Endothelial cell of umbilical vein (primary cell): ENCODE results near the gene MAST4. TPM values are rescaled to one million over a fixed set of nuclear protein-coding genes. Genes with fewer than 3 reads are reported as not detected.

Experiments used
- BruUV-seq: library from RNA; stranded (reverse); fragments of 400-500 nt; replicated peaks from 2 replicates; lab custom pipeline; 2021; lab: Mats Ljungman, UMichigan
- CTCF ChIA-PET: fragments of 300-600, 350-600 bp; sonication (Branson Sonifier 250); formaldehyde crosslinking; loops from one replicate; lab custom pipeline; 2021; ENCODE audit warnings: antibody characterized with exemption, inconsistent platforms; lab: Charles Lee
- POLR2A ChIA-PET: fragments of 300-600, 350-600 bp; sonication (Branson Sonifier 250); formaldehyde crosslinking; loops from one replicate; lab custom pipeline; 2021; ENCODE audit warnings: antibody characterized with exemption, inconsistent platforms; lab: Charles Lee
- DNase-seq: peaks from one replicate; pipeline ENCODE4 v3.0.0-alpha.2; 2011; ENCODE audit warnings: low read depth, low spot score
- FAIRE-seq: peaks from 2 replicates; lab custom pipeline; 2011; peaks lifted over from hg19 to GRCh38; lab: Jason Lieb, UNC
- H2AFZ ChIP-seq: 2 replicates; pipeline ENCODE4 v1.6.0; 2012; ENCODE audit warnings: low read depth, low read length, control low read depth, inconsistent platforms
- H3K27ac ChIP-seq: 2 replicates; pipeline ENCODE4 v1.5.1; 2011; ENCODE audit warnings: low read depth, mild to moderate bottlenecking, control low read depth, low read length, moderate library complexity; ENCODE audit not compliant: insufficient read depth
- H3K27me3 ChIP-seq, 2 experiments: 2 replicates each; pipeline versions ENCODE4 v1.6.0 to v1.6.1; 2011; ENCODE audit warnings: low read length in 2 of 2, mixed read lengths in 1 of 2; ENCODE audit not compliant: control insufficient read depth in 2 of 2, insufficient read depth in 2 of 2
- H3K36me3 ChIP-seq, 2 experiments: 2 replicates in 1 of 2; 3 replicates in 1 of 2; pipeline ENCODE4 v1.5.1; 2011; ENCODE audit warnings: low read length in 2 of 2, mild to moderate bottlenecking in 1 of 2, moderate library complexity in 1 of 2; ENCODE audit not compliant: control insufficient read depth in 2 of 2, insufficient read depth in 2 of 2; ENCODE audit errors: extremely low read depth in 1 of 2
- H3K4me1 ChIP-seq: 3 replicates; pipeline ENCODE4 v1.5.1; 2011; ENCODE audit warnings: mild to moderate bottlenecking, low read length; ENCODE audit not compliant: control insufficient read depth, insufficient read depth; ENCODE audit errors: extremely low read depth
- H3K4me2 ChIP-seq: 2 replicates; pipeline ENCODE4 v1.6.1; 2011; ENCODE audit warnings: low read length, control low read depth, mixed read lengths; ENCODE audit not compliant: insufficient read depth
- H3K4me3 ChIP-seq, 3 experiments: fragments of 200-600 bp in 1 of 3; sonication (generic), shearing (Covaris generic) in 1 of 3; replicated peaks in 1 of 3; 2 replicates each; pipeline ENCODE4 v1.5.1; 2011 to 2016; ENCODE audit warnings: control low read depth in 3 of 3, low read length in 3 of 3, mild to moderate bottlenecking in 2 of 3, inconsistent platforms in 1 of 3, low read depth in 1 of 3, moderate library complexity in 1 of 3; ENCODE audit not compliant: insufficient read depth in 1 of 3
- H3K79me2 ChIP-seq: 2 replicates; pipeline ENCODE4 v1.6.0; 2012; ENCODE audit warnings: low read length, inconsistent platforms; ENCODE audit not compliant: control insufficient read depth, insufficient read depth
- H3K9ac ChIP-seq: replicated peaks from 2 replicates; pipeline ENCODE3; 2011; ENCODE audit warnings: low read length, control low read depth; ENCODE audit not compliant: insufficient read depth; ENCODE audit errors: extremely low read depth
- H3K9me1 ChIP-seq: replicated peaks from 3 replicates; pipeline ENCODE4 v1.6.0; 2011; ENCODE audit warnings: mild to moderate bottlenecking, low read length; ENCODE audit not compliant: control insufficient read depth, insufficient read depth; ENCODE audit errors: extremely low read depth
- H3K9me3 ChIP-seq: replicated peaks from 2 replicates; pipeline ENCODE4 v1.5.1; 2012; ENCODE audit warnings: low read length, inconsistent platforms; ENCODE audit not compliant: control insufficient read depth, insufficient read depth
- H4K20me1 ChIP-seq: replicated peaks from 2 replicates; pipeline ENCODE3; 2011; ENCODE audit warnings: mild to moderate bottlenecking, low read length; ENCODE audit not compliant: control insufficient read depth, insufficient read depth; ENCODE audit errors: extremely low read depth
- EZH2 ChIP-seq: IDR thresholded peaks from 2 replicates; pipeline ENCODE4 v1.6.1; 2012; ENCODE audit warnings: borderline replicate concordance, low read depth, mild to moderate bottlenecking, moderate library complexity, low read length, inconsistent platforms; ENCODE audit not compliant: severe bottlenecking
- FOS ChIP-seq: IDR thresholded peaks from 2 replicates; pipeline ENCODE4 v1.6.1; 2011; ENCODE audit warnings: mild to moderate bottlenecking, low read length, moderate library complexity, borderline replicate concordance; ENCODE audit not compliant: insufficient read depth
- GATA2 ChIP-seq: IDR thresholded peaks from 2 replicates; pipeline ENCODE4 v1.7.0; 2011; ENCODE audit warnings: low read depth, mild to moderate bottlenecking, moderate library complexity, mixed read lengths, low read length; ENCODE audit not compliant: insufficient read length, insufficient read depth
- JUN ChIP-seq: IDR thresholded peaks from 2 replicates; pipeline ENCODE4 v1.6.1; 2011; ENCODE audit warnings: borderline replicate concordance, low read depth; ENCODE audit not compliant: insufficient read length, insufficient read depth
- MYC ChIP-seq: IDR thresholded peaks from one replicate; pipeline ENCODE4 v1.6.1; 2011; ENCODE audit warnings: mild to moderate bottlenecking, low read depth, low read length
- POLR2A ChIP-seq: IDR thresholded peaks from 2 replicates; pipeline ENCODE4 v1.6.1; 2012; ENCODE audit warnings: low read depth, mild to moderate bottlenecking, control low read depth, low read length
- POLR2AphosphoS5 ChIP-seq: IDR thresholded peaks from 2 replicates; pipeline ENCODE4 v1.6.1; 2012; ENCODE audit warnings: low read depth, mild to moderate bottlenecking, control low read depth, low read length, moderate library complexity; ENCODE audit not compliant: insufficient read depth
- dilution Hi-C: fragments of 300-500 bp; cut with MboI; formaldehyde crosslinking; loops from one replicate; pipeline ENCODE4 v1.15.0; 2019; ENCODE audit warnings: low sequenced_read_pairs; ENCODE audit not compliant: extremely low pct_ligation_motif_present
- intact Hi-C: fragments of 100-400 bp; cut with micrococcal nuclease; formaldehyde crosslinking; loops from one replicate; pipeline ENCODE4 v1.10.0; 2022
- polyA plus RNA-seq, 4 experiments: library from polyadenylated mRNA; depleted of rRNA in 3 of 4; stranded (reverse) in 3 of 4; unstranded in 1 of 4; fragments of >200 nt; gene quantifications; 2 replicates each; pipeline versions ENCODE4 v1.2.1 to v1.2.3, GENCODE V29; 2011 to 2012; ENCODE audit warnings: missing spikeins in 1 of 4
- total RNA-seq: library from RNA; stranded (reverse); gene quantifications from 2 replicates; pipeline ENCODE4 v1.2.3, GENCODE V29; 2021
- TF ChIP-seq, protein P1 (sequence below), 2 donors: IDR thresholded peaks; 1 replicate in 1 of 2; 2 replicates in 1 of 2; pipeline ENCODE4 v1.5.1; 2011; ENCODE audit warnings: low read length in 2 of 2, mild to moderate bottlenecking in 2 of 2, moderate library complexity in 2 of 2, control low read depth in 1 of 2, inconsistent platforms in 1 of 2, low read depth in 1 of 2; ENCODE audit not compliant: insufficient read depth in 1 of 2; ENCODE audit errors: extremely low read depth in 1 of 2
- TF ChIP-seq, protein P2 (sequence below): IDR thresholded peaks from 2 replicates; pipeline ENCODE4 v1.6.1; 2011; ENCODE audit not compliant: insufficient read depth, insufficient read length

MAST4 gene
- total and polyA plus RNA-seq, 2 donors (not counting 3 experiments of a cell fraction or from before 2014, with no cell fraction given), result 40.2 to 116 TPM

DNA sequence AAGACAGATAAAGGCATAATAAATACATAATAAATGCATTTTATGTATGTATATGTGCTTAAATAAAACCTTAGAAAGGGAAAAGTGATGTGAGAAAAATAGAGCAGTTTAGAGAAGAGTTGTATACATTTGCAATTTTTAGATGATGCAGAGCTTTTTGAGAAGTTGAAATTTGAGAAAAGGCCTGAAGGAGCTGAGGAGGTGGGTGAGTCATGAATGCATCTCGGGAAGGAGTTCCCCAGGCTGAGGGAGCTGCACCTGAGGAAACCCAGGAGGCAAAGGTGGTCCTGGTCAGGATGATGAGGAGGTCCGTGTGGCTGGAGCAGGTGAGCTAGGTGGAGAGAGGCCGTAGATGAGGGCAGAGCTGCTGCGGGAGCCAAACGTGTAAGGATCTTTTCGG lies 617.8 kb downstream of the MAST4 start:
- Histone ChIP-seq H3K4me3 (no peak overlapping the region), H3K27ac (no peak overlapping the region), H3K4me2 (no peak overlapping the region), H3K9me3 (no peaks in the 10 kb centered on the region), H3K9me1 (no peaks in the 10 kb centered on the region), H3K4me1 (peaks cover 17% of the 10 kb centered on the region), H4K20me1 (no peaks in the 10 kb centered on the region), H2AFZ (no peak overlapping the region), H3K79me2 (no peaks in the 10 kb centered on the region), H3K27me3 (no peaks in the 10 kb centered on the region), H3K36me3 (no peaks in the 10 kb centered on the region), H3K9ac (no peak overlapping the region)
- FAIRE-seq (no peak), DNase-seq (no peak)
- dilution Hi-C loops, result no loop called here
- POLR2A ChIA-PET, result no interaction called here
- intact Hi-C loops, result no loop called here
- BruUV-seq, result no TSS peak
- CTCF ChIA-PET, result interaction anchor here (1.0 to 2.3 kb wide), 7 partner anchors 9 to 999 kb away, joined by 3 to 7 read pairs (median 3); no protein-coding TSS in a partner anchor
- TF ChIP-seq EZH2 (no peak), MYC (no peak), GATA2 (no peak), POLR2AphosphoS5 (no peak), FOS (no peak), POLR2A (no peak)

DNA sequence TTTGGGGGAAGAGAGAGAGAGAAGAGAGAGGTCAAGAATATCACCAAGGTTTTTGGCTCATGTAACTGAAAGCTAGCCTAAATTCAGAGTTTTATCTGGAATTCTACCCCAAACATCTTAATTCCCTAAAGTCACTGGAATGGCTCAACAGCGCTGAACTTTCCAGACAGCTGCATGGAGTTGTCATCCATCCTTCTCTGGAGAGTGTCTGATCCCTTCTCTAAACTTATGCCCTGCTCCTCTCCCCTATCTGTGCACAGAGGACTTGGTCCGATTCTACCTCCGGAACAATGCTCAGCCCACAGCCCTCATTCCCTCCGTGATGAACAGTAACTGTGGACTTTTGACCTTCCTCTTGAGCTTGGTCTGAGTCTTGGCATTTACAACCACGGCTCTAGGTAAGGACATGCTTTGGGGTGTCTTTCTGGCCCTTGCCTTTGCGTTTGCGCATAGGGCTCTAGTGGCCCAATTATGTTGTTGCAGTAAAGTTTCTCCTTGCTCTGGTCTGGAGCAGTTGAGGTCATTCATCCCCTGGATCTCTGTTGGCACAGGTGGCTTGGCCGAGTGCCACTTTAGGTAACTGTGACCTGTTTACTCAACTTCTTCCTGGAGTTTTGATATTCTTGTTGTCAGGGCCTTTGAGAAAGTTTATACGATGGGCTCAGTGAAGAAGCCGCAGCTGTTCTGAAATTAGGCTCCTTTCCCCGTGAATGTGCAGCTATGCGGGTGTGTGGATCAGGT lies 618.7 kb downstream of the MAST4 start:
- peak; percentile 70 for FAIRE-seq
- no peaks in the 10 kb centered on the region for H3K9me1 ChIP-seq

More for the DNA sequence above, 618.7 kb downstream of the MAST4 start:
- Histone ChIP-seq H3K27me3 (no peaks in the 10 kb centered on the region), H3K4me3 (no peak overlapping the region), H3K9ac (no peak overlapping the region), H3K4me1 (peaks cover 17% of the 10 kb centered on the region), H3K36me3 (no peaks in the 10 kb centered on the region), H3K79me2 (no peaks in the 10 kb centered on the region), H3K27ac (peak overlapping the region; percentile 62), H4K20me1 (no peaks in the 10 kb centered on the region), H3K4me2 (no peak overlapping the region), H3K9me3 (no peaks in the 10 kb centered on the region), H2AFZ (no peak overlapping the region)
- POLR2A ChIA-PET, result no interaction called here
- no peak for TF ChIP-seq POLR2A
- no peak for TF ChIP-seq FOS
- no peak for TF ChIP-seq EZH2
- TF ChIP-seq, protein P1, sequence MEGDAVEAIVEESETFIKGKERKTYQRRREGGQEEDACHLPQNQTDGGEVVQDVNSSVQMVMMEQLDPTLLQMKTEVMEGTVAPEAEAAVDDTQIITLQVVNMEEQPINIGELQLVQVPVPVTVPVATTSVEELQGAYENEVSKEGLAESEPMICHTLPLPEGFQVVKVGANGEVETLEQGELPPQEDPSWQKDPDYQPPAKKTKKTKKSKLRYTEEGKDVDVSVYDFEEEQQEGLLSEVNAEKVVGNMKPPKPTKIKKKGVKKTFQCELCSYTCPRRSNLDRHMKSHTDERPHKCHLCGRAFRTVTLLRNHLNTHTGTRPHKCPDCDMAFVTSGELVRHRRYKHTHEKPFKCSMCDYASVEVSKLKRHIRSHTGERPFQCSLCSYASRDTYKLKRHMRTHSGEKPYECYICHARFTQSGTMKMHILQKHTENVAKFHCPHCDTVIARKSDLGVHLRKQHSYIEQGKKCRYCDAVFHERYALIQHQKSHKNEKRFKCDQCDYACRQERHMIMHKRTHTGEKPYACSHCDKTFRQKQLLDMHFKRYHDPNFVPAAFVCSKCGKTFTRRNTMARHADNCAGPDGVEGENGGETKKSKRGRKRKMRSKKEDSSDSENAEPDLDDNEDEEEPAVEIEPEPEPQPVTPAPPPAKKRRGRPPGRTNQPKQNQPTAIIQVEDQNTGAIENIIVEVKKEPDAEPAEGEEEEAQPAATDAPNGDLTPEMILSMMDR (IDR thresholded peaks at IDR 0.05; ENCODE audit: extremely low read depth in 1 of 2, insufficient read depth in 1 of 2, low read depth in 1 of 2, low read length in 2 of 2), result no peak
- TF ChIP-seq JUN, result no peak
- TF ChIP-seq MYC, result no peak
- no peak for TF ChIP-seq GATA2
- TF ChIP-seq, protein P2, sequence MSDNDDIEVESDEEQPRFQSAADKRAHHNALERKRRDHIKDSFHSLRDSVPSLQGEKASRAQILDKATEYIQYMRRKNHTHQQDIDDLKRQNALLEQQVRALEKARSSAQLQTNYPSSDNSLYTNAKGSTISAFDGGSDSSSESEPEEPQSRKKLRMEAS, result no peak
- no peak for TF ChIP-seq POLR2AphosphoS5
- CTCF ChIA-PET, result interaction anchor here (0.9 to 2.3 kb wide), 6 partner anchors 17 to 1038 kb away, joined by 3 to 8 read pairs (median 3); no protein-coding TSS in a partner anchor
- intact Hi-C loops, result no loop called here
- no TSS peak for BruUV-seq
- dilution Hi-C loops, result no loop called here
- DNase-seq, result peak; percentile 21
